Measurements from ENCODE around the gene NKAIN2. TPM values are rescaled to one million over a fixed set of nuclear protein-coding genes. Genes with fewer than 3 reads are reported as not detected.

Gene NKAIN2
- polyA plus RNA-seq, 1 donor (not counting 4 experiments of a cell fraction or from before 2014, with no cell fraction given), result 0.13 TPM

GRCh38 chr6:123854201-123854600, 50.5 kb downstream of the NKAIN2 start:
- no peak overlapping the region for H3K4me3 ChIP-seq (ENCODE audit: control insufficient read depth in 2 of 3, extremely low read depth in 1 of 3, insufficient read depth in 2 of 3, low read depth in 1 of 3, low read length in 3 of 3)
- dilution Hi-C loops (cut with MboI; ENCODE audit: extremely low pct_ligation_motif_present, low sequenced_read_pairs), result no loop called here
- no peak overlapping the region for H2AFZ ChIP-seq (ENCODE audit: control insufficient read depth, low read length)
- FAIRE-seq (no peak), DNase-seq (ENCODE audit: low read depth, low spot score) (no peak)
- no peak overlapping the region for H3K4me2 ChIP-seq (ENCODE audit: control insufficient read depth, extremely low read depth, insufficient read depth, low read depth, low read length)
- no peaks in the 10 kb centered on the region for H3K36me3 ChIP-seq (ENCODE audit: control insufficient read depth in 2 of 2, extremely low read depth in 1 of 2, insufficient read depth in 2 of 2, low read length in 2 of 2)
- no peaks in the 10 kb centered on the region for H3K4me1 ChIP-seq (ENCODE audit: control insufficient read depth, extremely low read depth, insufficient read depth, low read length)
- no peaks in the 10 kb centered on the region for H3K27me3 ChIP-seq (ENCODE audit: control insufficient read depth, extremely low read depth, insufficient read depth, low read length)
- H3K9me1 ChIP-seq (ENCODE audit: control insufficient read depth, extremely low read depth, insufficient read depth, low read length), result no peaks in the 10 kb centered on the region
- H3K9ac ChIP-seq (ENCODE audit: control insufficient read depth, extremely low read depth, insufficient read depth, low read length), result no peak overlapping the region
- H4K20me1 ChIP-seq (ENCODE audit: control insufficient read depth, extremely low read depth, insufficient read depth, low read length), result no peaks in the 10 kb centered on the region
- no peaks in the 10 kb centered on the region for H3K79me2 ChIP-seq (ENCODE audit: control insufficient read depth, insufficient read depth, low read length)
- no peaks in the 10 kb centered on the region for H3K9me3 ChIP-seq (ENCODE audit: control insufficient read depth, low read depth, low read length)
- no peak for TF ChIP-seq EZH2 (IDR thresholded peaks at IDR 0.05; ENCODE audit: low read length)
- TF ChIP-seq, protein P1, sequence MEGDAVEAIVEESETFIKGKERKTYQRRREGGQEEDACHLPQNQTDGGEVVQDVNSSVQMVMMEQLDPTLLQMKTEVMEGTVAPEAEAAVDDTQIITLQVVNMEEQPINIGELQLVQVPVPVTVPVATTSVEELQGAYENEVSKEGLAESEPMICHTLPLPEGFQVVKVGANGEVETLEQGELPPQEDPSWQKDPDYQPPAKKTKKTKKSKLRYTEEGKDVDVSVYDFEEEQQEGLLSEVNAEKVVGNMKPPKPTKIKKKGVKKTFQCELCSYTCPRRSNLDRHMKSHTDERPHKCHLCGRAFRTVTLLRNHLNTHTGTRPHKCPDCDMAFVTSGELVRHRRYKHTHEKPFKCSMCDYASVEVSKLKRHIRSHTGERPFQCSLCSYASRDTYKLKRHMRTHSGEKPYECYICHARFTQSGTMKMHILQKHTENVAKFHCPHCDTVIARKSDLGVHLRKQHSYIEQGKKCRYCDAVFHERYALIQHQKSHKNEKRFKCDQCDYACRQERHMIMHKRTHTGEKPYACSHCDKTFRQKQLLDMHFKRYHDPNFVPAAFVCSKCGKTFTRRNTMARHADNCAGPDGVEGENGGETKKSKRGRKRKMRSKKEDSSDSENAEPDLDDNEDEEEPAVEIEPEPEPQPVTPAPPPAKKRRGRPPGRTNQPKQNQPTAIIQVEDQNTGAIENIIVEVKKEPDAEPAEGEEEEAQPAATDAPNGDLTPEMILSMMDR (optimal IDR thresholded peaks at IDR 0.05 in 1 of 3, IDR thresholded peaks at IDR 0.05 in 1 of 3, conservative IDR thresholded peaks at IDR 0.05 in 1 of 3; ENCODE audit: extremely low read depth in 1 of 3, insufficient read depth in 2 of 3, low read length in 3 of 3), result no peak
- H3K27ac ChIP-seq (ENCODE audit: control insufficient read depth, insufficient read depth, low read length), result no peak overlapping the region

GRCh38 chr6:123855506-123855905, 51.8 kb downstream of the NKAIN2 start:
- Histone ChIP-seq H3K36me3 (ENCODE audit: control insufficient read depth in 2 of 2, extremely low read depth in 1 of 2, insufficient read depth in 2 of 2, low read length in 2 of 2) (no peaks in the 10 kb centered on the region), H3K27me3 (ENCODE audit: control insufficient read depth, extremely low read depth, insufficient read depth, low read length) (no peaks in the 10 kb centered on the region), H3K4me1 (ENCODE audit: control insufficient read depth, extremely low read depth, insufficient read depth, low read length) (no peaks in the 10 kb centered on the region), H3K4me2 (ENCODE audit: control insufficient read depth, extremely low read depth, insufficient read depth, low read depth, low read length) (no peak overlapping the region), H2AFZ (ENCODE audit: control insufficient read depth, low read length) (no peak overlapping the region), H3K9ac (ENCODE audit: control insufficient read depth, extremely low read depth, insufficient read depth, low read length) (no peak overlapping the region), H3K4me3 (ENCODE audit: control insufficient read depth in 2 of 3, extremely low read depth in 1 of 3, insufficient read depth in 2 of 3, low read depth in 1 of 3, low read length in 3 of 3) (no peak overlapping the region), H3K79me2 (ENCODE audit: control insufficient read depth, insufficient read depth, low read length) (no peaks in the 10 kb centered on the region), H4K20me1 (ENCODE audit: control insufficient read depth, extremely low read depth, insufficient read depth, low read length) (no peaks in the 10 kb centered on the region), H3K27ac (ENCODE audit: control insufficient read depth, insufficient read depth, low read length) (no peak overlapping the region), H3K9me1 (ENCODE audit: control insufficient read depth, extremely low read depth, insufficient read depth, low read length) (no peaks in the 10 kb centered on the region), H3K9me3 (ENCODE audit: control insufficient read depth, low read depth, low read length) (no peaks in the 10 kb centered on the region)
- FAIRE-seq (no peak), DNase-seq (ENCODE audit: low read depth, low spot score) (no peak)
- no peak for TF ChIP-seq EZH2 (IDR thresholded peaks at IDR 0.05; ENCODE audit: low read length)
- TF ChIP-seq, protein P1 (optimal IDR thresholded peaks at IDR 0.05 in 1 of 3, IDR thresholded peaks at IDR 0.05 in 1 of 3, conservative IDR thresholded peaks at IDR 0.05 in 1 of 3; ENCODE audit: extremely low read depth in 1 of 3, insufficient read depth in 2 of 3, low read length in 3 of 3), result no peak
- dilution Hi-C loops (cut with MboI; ENCODE audit: extremely low pct_ligation_motif_present, low sequenced_read_pairs), result no loop called here
